Thyroid gland (tissue), 4 donors: Measurements from ENCODE around the gene CDK9. TPM values are rescaled to one million over a fixed set of nuclear protein-coding genes. Genes with fewer than 3 reads are reported as not detected.

Experiments used
- DNase-seq, 2 donors: peaks; one replicate each; pipeline ENCODE4 v3.0.0-alpha.2; 2019
- H3K27ac ChIP-seq, 3 donors: fragments of 200-600 bp; sonication (generic); 1 replicate in 2 of 3; 2 replicates in 1 of 3; pipeline ENCODE4 v1.5.1; 2016 to 2019; ENCODE audit warnings: mild to moderate bottlenecking in 1 of 3, moderate library complexity in 1 of 3
- H3K27me3 ChIP-seq: fragments of 200-600 bp; sonication (generic); one replicate; pipeline ENCODE4 v1.5.1; 2019
- H3K36me3 ChIP-seq, 2 donors: fragments of 200-600 bp; sonication (generic); one replicate each; pipeline ENCODE4 v1.5.1; 2016 to 2019
- H3K4me1 ChIP-seq, 2 donors: fragments of 200-600 bp; sonication (generic); one replicate each; pipeline ENCODE4 v1.5.1; 2017 to 2019
- H3K4me3 ChIP-seq, 3 donors: fragments of 200-600 bp; sonication (generic); replicated peaks in 1 of 3; 1 replicate in 2 of 3; 2 replicates in 1 of 3; pipeline ENCODE4 v1.5.1; 2016; ENCODE audit warnings: mild to moderate bottlenecking in 1 of 3
- H3K9me3 ChIP-seq: fragments of 200-600 bp; sonication (generic); one replicate; pipeline ENCODE4 v1.5.1; 2017
- POLR2A ChIP-seq, 2 donors: fragments of 450-650 bp; IDR thresholded peaks; one replicate each; pipeline ENCODE4 v1.6.1; 2017; ENCODE audit warnings: antibody characterized with exemption in 2 of 2, mild to moderate bottlenecking in 2 of 2, moderate library complexity in 1 of 2
- WGBS, 2 donors: methylation state at CpG; one replicate each; pipeline ENCODE4 v1.1.5; 2017; 5-methylcytosine and 5-hydroxymethylcytosine counted together
- intact Hi-C: fragments of 100-400 bp; cut with DNase I; formaldehyde crosslinking; loops from one replicate; pipeline ENCODE4 v1.15.1; 2023
- total RNA-seq, 4 donors: library from RNA; depleted of rRNA; stranded (reverse); fragments of >200 nt; gene quantifications; one replicate each; pipeline ENCODE4 v1.2.3, GENCODE V29; 2016
- TF ChIP-seq, protein P1 (sequence below), 6 experiments: fragments of 200-600 bp in 3 of 6; fragments of 450-650 bp in 3 of 6; sonication (generic) in 3 of 6; IDR thresholded peaks; one replicate each; pipeline ENCODE4 v1.5.1; 2016 to 2019; ENCODE audit warnings: antibody characterized with exemption in 6 of 6, mild to moderate bottlenecking in 2 of 6, inconsistent platforms in 1 of 6, moderate library complexity in 1 of 6

Gene CDK9
- total RNA-seq, 4 donors from 2014 or later = 47.5 to 85.2 (median 78.3) TPM

DNA sequence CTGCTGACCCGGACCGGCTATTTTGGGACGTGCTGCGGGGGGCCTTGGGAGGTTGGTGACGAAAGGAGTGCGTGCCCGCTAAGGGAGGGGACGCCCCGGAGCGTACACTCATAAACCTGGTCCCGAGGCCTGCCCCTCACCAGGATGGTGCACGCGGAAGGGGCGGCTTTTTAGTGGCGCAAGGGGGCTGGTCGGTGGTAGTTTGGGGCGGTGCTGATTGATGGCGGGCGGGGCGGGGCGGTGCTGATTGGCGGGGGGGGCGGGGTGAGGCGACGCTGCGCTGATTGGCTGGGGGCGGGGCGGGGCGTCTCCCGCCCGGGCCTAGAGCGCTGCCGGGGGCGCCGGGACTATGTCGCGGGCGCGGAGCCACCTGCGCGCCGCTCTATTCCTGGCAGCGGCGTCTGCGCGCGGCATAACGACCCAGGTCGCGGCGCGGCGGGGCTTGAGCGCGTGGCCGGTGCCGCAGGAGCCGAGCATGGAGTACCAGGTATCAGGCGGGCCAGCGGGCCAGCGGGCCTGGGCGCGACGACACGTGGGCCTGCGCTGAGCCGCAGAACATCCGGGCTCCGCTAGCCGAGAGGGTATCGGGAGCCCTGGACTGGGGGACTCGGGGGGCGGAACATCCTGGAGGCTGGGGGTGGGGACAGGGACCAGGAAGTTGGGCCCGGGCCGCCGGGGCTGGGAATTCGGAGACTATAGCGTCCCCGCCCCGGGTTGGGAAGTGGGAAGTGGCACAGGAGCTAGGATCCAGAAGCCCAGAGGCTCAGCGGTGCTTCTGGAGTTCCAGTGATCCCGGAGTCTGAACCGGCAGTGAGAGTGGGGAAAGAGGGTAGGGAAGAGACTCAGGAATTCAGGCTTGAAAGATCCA, 17.0 kb downstream of the CDK9 start, which contains the start of gene FPGS:
FPGS (plus strand) TSS at position 307 of the 868 bp plus-strand sequence; CDS start at position 350, 43 bp downstream.
- 0 to 1% methylated on average over 15 to 26 of the region's 83 CpGs for WGBS, 2 donors
- TF ChIP-seq, protein P1, sequence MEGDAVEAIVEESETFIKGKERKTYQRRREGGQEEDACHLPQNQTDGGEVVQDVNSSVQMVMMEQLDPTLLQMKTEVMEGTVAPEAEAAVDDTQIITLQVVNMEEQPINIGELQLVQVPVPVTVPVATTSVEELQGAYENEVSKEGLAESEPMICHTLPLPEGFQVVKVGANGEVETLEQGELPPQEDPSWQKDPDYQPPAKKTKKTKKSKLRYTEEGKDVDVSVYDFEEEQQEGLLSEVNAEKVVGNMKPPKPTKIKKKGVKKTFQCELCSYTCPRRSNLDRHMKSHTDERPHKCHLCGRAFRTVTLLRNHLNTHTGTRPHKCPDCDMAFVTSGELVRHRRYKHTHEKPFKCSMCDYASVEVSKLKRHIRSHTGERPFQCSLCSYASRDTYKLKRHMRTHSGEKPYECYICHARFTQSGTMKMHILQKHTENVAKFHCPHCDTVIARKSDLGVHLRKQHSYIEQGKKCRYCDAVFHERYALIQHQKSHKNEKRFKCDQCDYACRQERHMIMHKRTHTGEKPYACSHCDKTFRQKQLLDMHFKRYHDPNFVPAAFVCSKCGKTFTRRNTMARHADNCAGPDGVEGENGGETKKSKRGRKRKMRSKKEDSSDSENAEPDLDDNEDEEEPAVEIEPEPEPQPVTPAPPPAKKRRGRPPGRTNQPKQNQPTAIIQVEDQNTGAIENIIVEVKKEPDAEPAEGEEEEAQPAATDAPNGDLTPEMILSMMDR (IDR thresholded peaks at IDR 0.05) = peak in 1 of 6 experiments; percentile 5
- TF ChIP-seq POLR2A (IDR thresholded peaks at IDR 0.05) = peak; percentile 41 to 72
- peak within 1 kb of the TSS; percentile 8 to 64 (median 44) for H3K4me3 ChIP-seq
- peaks cover 11 to 28% of the 10 kb centered on the region in 2 donors for H3K4me1 ChIP-seq
- peaks cover 7 to 13% of the 10 kb centered on the region in 2 donors for H3K36me3 ChIP-seq
- intact Hi-C loops = no loop called here
- DNase-seq = peak; percentile 89 to 91
- H3K27ac ChIP-seq = peak within 1 kb of the TSS; percentile 76 to 91 (median 88)
- no peaks in the 10 kb centered on the region for H3K9me3 ChIP-seq
- no peaks in the 10 kb centered on the region for H3K27me3 ChIP-seq

DNA sequence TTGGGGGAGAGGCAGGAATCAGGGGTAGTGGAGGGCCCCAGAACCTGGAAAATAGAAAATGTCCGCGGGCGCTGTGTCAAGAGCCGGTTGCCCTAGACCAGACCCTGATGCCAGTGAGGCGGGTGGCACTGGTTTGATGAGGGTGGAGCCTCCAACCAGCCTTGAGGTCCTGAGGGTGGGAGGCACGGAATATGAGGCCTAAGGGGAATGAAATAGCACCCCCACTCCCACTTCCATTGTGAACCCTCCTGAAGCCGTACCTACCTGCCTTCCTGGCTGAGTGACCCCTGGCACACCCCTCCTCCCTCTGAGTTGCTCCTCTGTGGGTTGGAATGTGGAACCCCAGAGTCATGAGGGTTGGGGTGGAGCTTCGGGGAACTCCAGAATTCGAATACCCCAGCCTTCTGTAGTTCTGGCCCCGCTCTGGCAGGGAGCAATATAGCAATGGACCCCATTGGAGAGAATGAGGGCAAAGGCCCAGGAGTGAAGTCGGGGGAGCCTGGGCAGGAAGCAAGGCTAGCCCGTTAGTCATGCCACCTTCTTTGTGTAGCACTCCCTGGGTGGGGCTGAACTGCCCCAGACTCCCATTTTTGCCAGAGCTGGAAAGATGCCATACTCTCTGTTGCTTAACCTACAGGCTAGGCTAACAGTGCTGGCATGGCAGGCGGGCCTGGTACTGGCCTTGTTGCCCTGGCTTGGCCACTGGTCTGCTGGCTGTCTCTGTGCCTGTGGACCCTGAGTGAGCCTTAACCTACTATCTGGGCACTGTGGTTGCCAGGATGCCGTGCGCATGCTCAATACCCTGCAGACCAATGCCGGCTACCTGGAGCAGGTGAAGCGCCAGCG, 17.9 kb downstream of the CDK9 start:
- H3K27ac ChIP-seq = peak overlapping the region; percentile 53 to 91 (median 76)
- H3K4me3 ChIP-seq = peak overlapping the region; percentile 8 to 64 (median 44)
- TF ChIP-seq, protein P1 (IDR thresholded peaks at IDR 0.05) = no peak
- TF ChIP-seq POLR2A (IDR thresholded peaks at IDR 0.05) = no peak
- no peaks in the 10 kb centered on the region for H3K9me3 ChIP-seq
- intact Hi-C loops = no loop called here
- peak; percentile 46 to 52 for DNase-seq
- H3K4me1 ChIP-seq = peaks cover 11 to 28% of the 10 kb centered on the region in 2 donors
- 34 to 50% methylated on average over 13 to 18 of the region's 18 CpGs for WGBS, 2 donors
- H3K27me3 ChIP-seq = no peaks in the 10 kb centered on the region
- peaks cover 14 to 22% of the 10 kb centered on the region in 2 donors for H3K36me3 ChIP-seq

GRCh38 chr9:127805620-127806019, 19.8 kb downstream of the CDK9 start:
- TF ChIP-seq, protein P1 (IDR thresholded peaks at IDR 0.05) = peak in 1 of 6 experiments; percentile 21
- no peak for TF ChIP-seq POLR2A (IDR thresholded peaks at IDR 0.05)
- WGBS, 2 donors = 71 to 75% methylated on average over 8 of the region's 8 CpGs
- Histone ChIP-seq H3K4me1 (peaks cover 11 to 28% of the 10 kb centered on the region in 2 donors), H3K4me3 (no peak overlapping the region), H3K9me3 (no peaks in the 10 kb centered on the region), H3K27ac (no peak overlapping the region), H3K27me3 (no peaks in the 10 kb centered on the region), H3K36me3 (peaks cover 14 to 22% of the 10 kb centered on the region in 2 donors)
- intact Hi-C loops = no loop called here
- no peak for DNase-seq

- Histone ChIP-seq H3K4me1 (peaks cover 11 to 20% of the 10 kb centered on the region in 2 donors), H3K9me3 (no peaks in the 10 kb centered on the region), H3K36me3 (peaks cover 14 to 22% of the 10 kb centered on the region in 2 donors), H3K4me3 (no peak overlapping the region), H3K27ac (no peak overlapping the region), H3K27me3 (no peaks in the 10 kb centered on the region)
- TF ChIP-seq, protein P1 (IDR thresholded peaks at IDR 0.05) = no peak
- TF ChIP-seq POLR2A (IDR thresholded peaks at IDR 0.05) = no peak
- no peak for DNase-seq
- WGBS, 2 donors = 84 to 91% methylated on average over 9 to 14 of the region's 14 CpGs
- intact Hi-C loops = no loop called here
Observed at GRCh38 chr9:127806871-127807270, 21.0 kb downstream of the CDK9 start.
